ENCODE results near the gene SMYD3.

SMYD3 gene

DNA sequence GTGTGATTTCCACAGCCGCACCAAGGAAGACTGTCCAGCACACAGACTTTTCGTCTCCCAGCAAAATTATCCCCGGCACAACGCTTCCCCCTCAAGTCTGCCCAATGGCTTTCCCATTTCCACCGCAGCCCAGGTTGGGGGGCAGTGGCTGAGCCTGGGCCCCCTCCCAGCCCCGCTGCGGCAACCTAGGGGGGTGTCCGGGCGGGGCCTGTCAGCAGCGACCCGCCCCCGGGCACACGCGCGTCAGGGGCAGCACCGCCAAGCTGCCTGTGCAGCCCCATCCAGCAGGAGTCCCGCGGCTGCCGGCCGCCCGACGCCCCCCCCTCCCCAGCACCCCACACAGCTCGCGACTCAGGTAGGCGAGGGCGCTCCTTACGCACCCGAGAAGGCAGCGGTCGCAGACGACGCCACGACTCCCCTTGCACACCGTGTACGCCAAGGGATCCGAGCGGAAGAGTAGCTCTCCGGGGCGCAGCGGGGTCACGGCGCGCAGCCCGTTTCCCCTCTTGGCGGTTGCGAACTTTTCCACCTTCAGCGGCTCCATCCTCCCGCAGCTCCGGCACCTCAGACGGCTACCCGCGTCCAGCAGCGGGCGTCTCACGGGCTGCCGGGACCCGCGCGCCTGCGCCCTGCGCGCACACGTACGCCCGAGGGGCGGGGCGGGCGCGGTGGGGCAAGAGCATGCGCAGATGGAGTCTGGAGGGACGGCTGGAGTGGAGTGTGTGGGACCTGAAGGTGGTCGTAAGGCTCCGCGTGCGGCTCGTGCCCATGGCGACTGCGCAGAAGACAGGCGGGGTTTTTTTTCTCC is at the start of gene SMYD3:
Gene SMYD3, minus strand, starts transcription at position 606 of the 808 bp plus-strand sequence.
- peak; percentile 63 for DNase-seq (ENCODE audit: low read depth)

DNA sequence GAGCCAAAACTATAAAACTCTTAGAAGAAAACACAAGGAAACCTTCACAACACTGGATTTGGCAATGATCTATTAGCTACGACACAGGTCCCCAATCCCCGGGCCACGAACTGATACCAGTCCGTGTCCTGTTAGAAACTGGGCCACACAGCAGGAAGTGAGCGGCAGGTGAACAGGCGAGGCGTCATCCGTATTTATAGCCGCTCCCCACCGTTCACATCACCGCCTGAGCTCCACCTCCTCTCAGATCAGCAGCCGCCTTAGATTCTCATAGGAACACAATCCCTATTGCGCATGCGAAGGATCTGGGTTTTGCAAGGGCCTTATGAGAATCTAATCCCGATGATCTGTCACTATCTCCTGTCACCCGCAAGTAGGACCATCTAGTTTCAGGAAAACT is 47.1 kb upstream of the SMYD3 start:
- no peak for DNase-seq (ENCODE audit: low read depth)

- no peak for DNase-seq (ENCODE audit: low read depth)
Measured at GRCh38 chr1:246552110-246552509, 45.0 kb upstream of the SMYD3 start.

GRCh38 chr1:246550402-246550801 is 43.3 kb upstream of the SMYD3 start:
- DNase-seq (ENCODE audit: low read depth) = no peak

GRCh38 chr1:246549665-246550064 is 42.6 kb upstream of the SMYD3 start:
- no peak for DNase-seq (ENCODE audit: low read depth)

GRCh38 chr1:246544001-246544400 is 36.9 kb upstream of the SMYD3 start:
- no peak for DNase-seq (ENCODE audit: low read depth)

DNA sequence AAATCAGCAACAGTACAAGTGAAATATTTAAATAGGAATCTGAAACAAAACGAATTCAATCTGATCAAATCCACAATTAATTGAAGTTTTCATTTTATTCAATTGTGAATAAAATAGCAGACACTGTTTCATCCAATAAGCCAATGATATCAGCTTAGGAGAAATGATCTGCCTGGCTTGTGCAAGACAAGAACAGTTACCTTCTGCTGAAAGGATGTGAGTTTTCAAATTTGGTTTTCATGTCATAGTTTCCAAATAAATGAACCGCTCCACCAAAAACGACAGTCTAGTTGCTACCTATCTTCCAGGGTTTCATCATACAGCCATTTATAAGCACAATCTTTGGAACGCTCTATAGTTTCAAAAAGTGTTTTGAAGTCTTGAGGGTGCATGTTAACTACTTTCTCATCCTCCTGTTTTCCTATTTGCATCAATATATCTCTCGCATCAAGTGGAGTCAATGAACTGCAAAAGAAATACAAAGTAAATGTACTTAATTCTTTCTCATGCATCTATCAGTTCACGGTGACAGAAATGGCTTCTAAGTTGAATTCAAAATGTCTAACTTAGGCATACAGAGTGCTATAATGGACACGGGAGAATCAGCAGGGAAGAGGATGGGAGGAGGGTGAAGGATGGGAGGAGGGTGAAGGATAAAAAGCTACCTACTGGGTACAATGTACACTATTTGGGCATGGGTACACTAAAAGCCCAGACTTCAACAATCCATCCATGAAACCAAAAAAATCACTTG is 33.8 kb upstream of the SMYD3 start:
- DNase-seq (ENCODE audit: low read depth) = no peak

DNA sequence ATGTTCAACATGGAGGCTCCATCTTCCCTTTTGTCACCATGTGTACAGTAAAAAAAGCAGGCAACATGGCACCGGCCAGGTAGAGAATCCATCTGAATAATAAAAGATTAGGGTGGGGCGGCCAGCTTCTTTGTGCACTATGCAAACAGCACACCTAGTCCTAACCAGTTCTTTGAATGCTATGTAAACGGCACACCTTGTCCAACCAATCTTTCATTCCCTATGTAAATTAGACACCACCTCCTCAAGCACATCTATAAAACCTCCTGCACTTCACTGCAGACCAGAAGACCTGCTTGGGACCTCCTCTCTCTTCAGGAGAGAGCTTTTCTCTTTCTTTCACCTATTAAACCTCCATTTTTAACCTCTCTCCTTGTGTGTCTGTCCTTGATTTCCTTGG is 30.8 kb upstream of the SMYD3 start:
- DNase-seq (ENCODE audit: low read depth) = no peak

GRCh38 chr1:246537441-246537840 is 30.4 kb upstream of the SMYD3 start:
- no peak for DNase-seq (ENCODE audit: low read depth)

- no peak for DNase-seq (ENCODE audit: low read depth)
Measured at GRCh38 chr1:246534114-246534513, 27.0 kb upstream of the SMYD3 start.

DNA sequence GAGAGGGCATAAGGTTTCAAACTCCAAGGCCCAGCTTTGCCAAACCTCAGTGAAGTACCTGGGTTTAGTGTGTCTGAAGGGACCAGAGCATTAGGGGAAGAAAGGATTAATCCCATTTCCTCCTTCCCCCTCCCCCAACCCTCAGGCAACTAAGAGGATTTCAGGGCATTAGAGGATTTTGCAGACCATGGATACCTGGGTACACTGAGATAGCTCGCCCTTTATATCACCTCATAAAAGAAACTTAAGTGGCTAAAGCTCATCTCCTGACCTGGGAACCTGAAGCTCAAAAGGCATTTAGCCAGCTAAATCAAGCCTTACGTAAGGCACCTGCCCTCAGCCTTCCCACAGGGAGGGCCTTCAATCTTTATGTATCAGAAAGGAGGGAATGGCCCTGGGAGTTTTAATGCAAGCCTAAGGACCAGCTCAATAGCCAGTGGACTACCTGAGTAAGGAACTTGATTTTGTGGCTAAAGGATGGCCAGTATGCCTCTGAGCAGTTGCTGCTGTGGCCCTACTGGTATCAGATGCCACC is 26.4 kb upstream of the SMYD3 start:
- DNase-seq (ENCODE audit: low read depth) = no peak

- DNase-seq (ENCODE audit: low read depth) = no peak
Measured at GRCh38 chr1:246532519-246532918, 25.4 kb upstream of the SMYD3 start.

- no peak for DNase-seq (ENCODE audit: low read depth)
Measured at GRCh38 chr1:246530482-246530881, 23.4 kb upstream of the SMYD3 start.

- no peak for DNase-seq (ENCODE audit: low read depth)
Measured at GRCh38 chr1:246528933-246529731, 22.1 kb upstream of the SMYD3 start.

DNA sequence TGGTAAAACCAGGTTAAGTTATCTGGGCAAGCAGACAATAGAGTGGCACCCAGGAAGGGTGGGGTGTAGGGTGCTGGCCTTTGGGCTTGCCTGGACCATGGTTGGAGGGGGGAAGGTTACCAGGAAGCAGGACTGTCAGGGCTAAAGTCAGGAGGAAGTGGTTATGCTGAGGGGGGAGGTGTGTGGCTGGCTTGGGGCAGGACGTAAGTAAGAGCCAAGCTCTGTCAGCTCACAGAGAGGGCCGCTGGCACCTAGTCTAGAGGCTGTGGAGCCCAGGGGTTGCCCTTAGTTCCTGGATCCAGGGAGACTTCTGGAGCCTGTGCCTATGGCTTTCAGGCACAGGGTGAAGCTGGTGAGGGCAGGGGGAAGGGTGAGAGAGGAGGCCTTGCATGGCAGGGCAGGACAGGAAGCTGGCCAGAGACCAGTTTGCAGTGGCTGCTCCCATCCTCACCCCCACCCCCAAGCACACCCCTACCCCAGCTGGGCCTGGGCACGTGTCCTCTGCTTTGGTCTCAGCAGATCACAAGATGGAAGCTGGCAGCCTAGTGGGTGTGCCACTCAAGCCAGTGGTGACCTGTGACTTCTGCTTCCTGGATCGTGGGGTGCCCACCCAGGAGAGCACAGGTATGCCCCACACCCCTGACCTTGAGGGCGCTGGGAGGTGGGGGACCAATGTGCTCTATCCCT is 20.5 kb upstream of the SMYD3 start:
- DNase-seq (ENCODE audit: low read depth) = no peak

- DNase-seq (ENCODE audit: low read depth) = no peak
Measured at GRCh38 chr1:246526915-246527314, 19.8 kb upstream of the SMYD3 start.

DNA sequence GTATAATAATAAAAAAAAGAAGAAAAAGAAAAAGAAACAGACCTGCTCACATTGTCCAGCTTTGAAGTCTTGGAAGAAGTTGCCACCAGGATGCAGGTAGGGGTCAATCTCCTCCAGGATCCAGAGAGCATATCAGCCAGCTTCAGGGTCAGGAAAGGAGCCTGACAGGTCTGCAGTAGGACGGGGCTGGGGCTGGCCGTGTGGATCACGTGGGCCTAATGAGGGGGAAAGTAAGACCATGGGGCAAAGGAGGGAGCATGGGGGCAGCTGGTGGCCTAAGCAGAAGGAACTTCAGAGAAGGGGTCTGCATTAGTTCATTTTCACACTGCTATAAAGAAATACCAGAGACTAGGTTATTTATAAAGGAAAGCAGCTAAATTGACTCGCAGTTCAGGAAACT is 19.3 kb upstream of the SMYD3 start:
- no peak for DNase-seq (ENCODE audit: low read depth)

GRCh38 chr1:246519514-246519913 is 12.4 kb upstream of the SMYD3 start:
- no peak for DNase-seq (ENCODE audit: low read depth)

- no peak for DNase-seq (ENCODE audit: low read depth)
Measured at GRCh38 chr1:246518456-246519205, 11.6 kb upstream of the SMYD3 start.

DNA sequence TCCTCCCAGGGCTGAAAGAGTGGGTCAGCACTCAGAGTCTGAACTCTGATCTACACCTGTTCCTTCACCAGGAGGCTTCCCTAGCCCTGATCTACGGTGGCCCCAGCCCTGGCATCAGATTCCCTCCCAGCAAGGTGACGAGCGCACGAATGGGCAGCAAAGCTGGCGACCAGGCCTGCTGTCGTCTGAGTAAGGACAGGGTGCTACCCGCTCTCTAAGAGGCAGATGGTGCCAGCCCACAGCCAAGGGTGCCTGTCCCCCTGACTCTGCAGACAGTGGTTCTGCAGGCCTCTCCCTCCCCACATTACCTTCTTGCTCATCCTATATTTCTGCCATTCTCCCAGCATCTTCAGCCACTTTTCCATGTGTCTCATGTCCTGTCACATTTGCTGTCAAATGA is 10.3 kb upstream of the SMYD3 start:
- no peak for DNase-seq (ENCODE audit: low read depth)

GRCh38 chr1:246516126-246516525 is 9.0 kb upstream of the SMYD3 start:
- DNase-seq (ENCODE audit: low read depth) = no peak

Measured in activated T-cell treated with anti-CD3 and anti-CD28 coated beads for 24 hours (primary cell).